Melanocyte of skin (primary cell): Measurements from ENCODE around the gene ING4. TPM values are rescaled to one million over a fixed set of nuclear protein-coding genes. Genes with fewer than 3 reads are reported as not detected.

Source experiments
- small RNA-seq, 2 donors: library from RNA; depleted of rRNA; stranded (forward); fragments of <200 nt; gene quantifications; one replicate each; pipeline ENCODE3, GENCODE V24; 2012
- total RNA-seq, 2 donors: library from RNA; depleted of rRNA; stranded (reverse); fragments of >200 nt; gene quantifications; 2 replicates each; pipeline ENCODE4 v1.2.3, GENCODE V29; 2012

ING4 gene
- 10 to 100 TPM; 23.6 to 38.5 TPM for total RNA-seq

GRCh38 chr12:6662906-6663742, at the start of gene ING4:
ING4 (minus strand) TSS chr12:6663119; CDS start chr12:6663101, 18 bp downstream.

GRCh38 chr12:6700646-6701051, 37.7 kb upstream of the ING4 start, which contains the start of gene PIANP:
PIANP (minus strand) TSS chr12:6700815; CDS start chr12:6698061, 2,754 bp downstream.

GRCh38 chr12:6688999-6689882, 26.3 kb upstream of the ING4 start, which contains the start of gene ZNF384:
ZNF384 (minus strand) TSS chr12:6689375; CDS start chr12:6679520, 9,855 bp downstream.

GRCh38 chr12:6647083-6647604, 15.8 kb downstream of the ING4 start, which contains the start of gene ACRBP:
ACRBP (minus strand) TSS chr12:6647432; CDS start chr12:6647366, 66 bp downstream.

DNA sequence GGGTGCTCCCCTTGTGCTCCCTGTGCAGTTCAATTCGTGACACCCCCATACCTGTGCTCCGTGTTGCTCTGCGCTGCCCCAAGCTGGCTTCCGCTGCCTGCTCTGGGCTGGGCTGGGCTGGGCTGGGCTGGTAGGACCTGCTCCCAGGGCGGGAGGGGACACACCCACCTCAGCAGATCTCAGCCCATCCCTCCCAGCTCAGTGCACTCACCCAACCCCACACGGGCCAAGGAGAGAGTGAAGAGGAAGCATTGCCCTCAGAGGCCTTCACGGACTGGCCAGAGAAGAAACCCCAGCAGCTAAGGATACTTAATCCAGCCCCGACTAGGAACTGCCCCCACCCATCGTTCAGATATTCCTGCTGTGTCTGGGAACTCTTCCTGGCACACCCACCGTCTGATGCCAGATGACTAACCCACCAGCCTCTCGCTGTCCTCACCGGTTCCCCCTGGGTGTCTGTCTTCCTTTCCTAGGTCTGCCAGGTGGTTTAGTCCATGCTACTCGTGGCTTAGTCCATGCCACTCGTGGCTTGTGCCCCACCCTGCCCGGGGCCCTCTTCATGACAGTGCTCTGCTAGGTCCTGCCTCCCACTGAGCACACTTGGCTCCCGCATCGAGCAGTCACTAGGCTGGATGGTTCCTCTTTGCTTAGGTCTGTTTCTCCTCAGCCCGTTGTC, 26.9 kb downstream of the ING4 start, which contains the start of gene LPAR5:
TSS of gene LPAR5 (minus strand) at position 104 of the 676 bp plus-strand sequence. CDS start 14,711 bp downstream, outside the sequence.

Small RNA genes within 50 kb of the gene (small RNA-seq; reads per million reads assigned to genes)
- 0 reads per million in 2 donors for gene RNU6-781P

Other genes starting within 250 kb of the ING4 start
- not detected for gene CD27, start 218.2 kb downstream of the ING4 start, total RNA-seq
- gene TAPBPL, start 211.1 kb downstream of the ING4 start, total RNA-seq: 1 to 10 TPM; 7.3 to 8.9 TPM
- 1 to 10 TPM; 3.8 to 4.7 TPM for gene VAMP1, start 192.4 kb downstream of the ING4 start, total RNA-seq
- gene MRPL51, start 169.9 kb downstream of the ING4 start, total RNA-seq: 100 to 1,000 TPM in 1 of 2 donors, 10 to 100 TPM in 1; 67.1 to 113 TPM
- gene NCAPD2, start 169.0 kb downstream of the ING4 start, total RNA-seq: 10 to 100 TPM; 32.0 to 66.6 TPM
- 1,000 to 10,000 TPM; 3,776 to 6,962 TPM for gene GAPDH, start 128.6 kb downstream of the ING4 start, total RNA-seq
- 10 to 100 TPM; 15.3 to 15.5 TPM for gene IFFO1, start 107.1 kb downstream of the ING4 start, total RNA-seq
- 10 to 100 TPM; 24.4 to 39.3 TPM for gene NOP2, start 94.8 kb downstream of the ING4 start, total RNA-seq
- 100 to 1,000 TPM; 172 to 203 TPM for gene CHD4, start 55.7 kb downstream of the ING4 start, total RNA-seq
- under 1 TPM in 1 of 2 donors, not detected in 1; under 0.01 TPM for gene LPAR5, start 27.2 kb downstream of the ING4 start, total RNA-seq
- not detected for gene ACRBP, start 15.7 kb downstream of the ING4 start, total RNA-seq
- 10 to 100 TPM; 23.4 to 29.3 TPM for gene ZNF384, start 26.3 kb upstream of the ING4 start, total RNA-seq
- gene PIANP, start 37.7 kb upstream of the ING4 start, total RNA-seq: not detected
- gene COPS7A, start 60.9 kb upstream of the ING4 start, total RNA-seq: 100 to 1,000 TPM in 1 of 2 donors, 10 to 100 TPM in 1; 98.4 to 105 TPM
- 100 to 1,000 TPM; 168 to 185 TPM for gene MLF2, start 90.0 kb upstream of the ING4 start, total RNA-seq
- 10 to 100 TPM; 36.8 to 67.6 TPM for gene PTMS, start 103.2 kb upstream of the ING4 start, total RNA-seq
- under 1 TPM in 1 of 2 donors, not detected in 1; 0.34 TPM for gene LAG3, start 109.4 kb upstream of the ING4 start, total RNA-seq
- 1 to 10 TPM; 1.7 TPM for gene CD4, start 126.4 kb upstream of the ING4 start, total RNA-seq
- under 1 TPM; under 0.01 to 0.33 TPM for gene GPR162, start 158.7 kb upstream of the ING4 start, total RNA-seq
- gene P3H3, start 165.3 kb upstream of the ING4 start, total RNA-seq: 10 to 100 TPM; 13.4 to 36.3 TPM
- under 1 TPM; 0.33 to 0.69 TPM for gene GNB3, start 177.8 kb upstream of the ING4 start, total RNA-seq
- gene CDCA3, start 188.2 kb upstream of the ING4 start, total RNA-seq: 10 to 100 TPM; 16.9 to 54.9 TPM
- gene USP5, start 189.0 kb upstream of the ING4 start, total RNA-seq: 10 to 100 TPM; 89.2 to 93.3 TPM
- gene TPI1, start 204.4 kb upstream of the ING4 start, total RNA-seq: 100 to 1,000 TPM; 611 to 916 TPM
- 1 to 10 TPM; 5.2 to 8.0 TPM for gene SPSB2, start 210.2 kb upstream of the ING4 start, total RNA-seq
- 10 to 100 TPM in 1 of 2 donors, 1 to 10 TPM in 1; 6.2 to 10.3 TPM for gene LRRC23, start 241.7 kb upstream of the ING4 start, total RNA-seq